GM12865 (cell line): ENCODE results near the gene KMT5C.

Experiments
- DNase-seq: peaks from one replicate; pipeline ENCODE4 v3.0.0; 2010; ENCODE audit warnings: low read depth
- H3K4me3 ChIP-seq: 2 replicates; pipeline ENCODE4 v1.5.1; 2011; ENCODE audit warnings: mild to moderate bottlenecking, low read depth, low read length, control low read depth
- TF ChIP-seq, protein P1 (sequence below): IDR thresholded peaks from 2 replicates; pipeline ENCODE4 v1.5.1; 2011; ENCODE audit warnings: low read length, control low read depth, low read depth, inconsistent platforms; ENCODE audit not compliant: insufficient read depth; ENCODE audit errors: missing control alignments

Gene KMT5C

DNA sequence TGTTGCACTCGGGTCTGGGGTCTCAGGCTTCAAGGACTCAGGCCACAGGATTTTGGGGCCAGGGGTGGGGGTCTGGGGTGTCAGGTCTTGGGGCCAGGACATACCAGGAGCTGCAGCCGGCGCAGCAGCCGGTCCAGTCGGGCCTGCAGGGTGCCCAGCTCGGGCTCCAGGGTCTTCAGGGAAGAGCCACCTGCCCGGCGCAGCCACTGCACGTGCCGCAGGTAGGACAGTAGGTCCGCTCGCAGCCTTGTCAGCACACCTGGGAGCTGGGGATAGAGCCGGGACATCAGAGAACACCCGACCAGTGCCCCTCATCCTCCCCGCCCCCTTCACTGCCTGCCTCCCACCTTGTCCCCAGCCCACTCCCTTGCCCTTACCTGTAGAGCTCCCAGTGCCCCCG, 28.4 kb downstream of the KMT5C start:
- DNase-seq = no peak
- TF ChIP-seq, protein P1, sequence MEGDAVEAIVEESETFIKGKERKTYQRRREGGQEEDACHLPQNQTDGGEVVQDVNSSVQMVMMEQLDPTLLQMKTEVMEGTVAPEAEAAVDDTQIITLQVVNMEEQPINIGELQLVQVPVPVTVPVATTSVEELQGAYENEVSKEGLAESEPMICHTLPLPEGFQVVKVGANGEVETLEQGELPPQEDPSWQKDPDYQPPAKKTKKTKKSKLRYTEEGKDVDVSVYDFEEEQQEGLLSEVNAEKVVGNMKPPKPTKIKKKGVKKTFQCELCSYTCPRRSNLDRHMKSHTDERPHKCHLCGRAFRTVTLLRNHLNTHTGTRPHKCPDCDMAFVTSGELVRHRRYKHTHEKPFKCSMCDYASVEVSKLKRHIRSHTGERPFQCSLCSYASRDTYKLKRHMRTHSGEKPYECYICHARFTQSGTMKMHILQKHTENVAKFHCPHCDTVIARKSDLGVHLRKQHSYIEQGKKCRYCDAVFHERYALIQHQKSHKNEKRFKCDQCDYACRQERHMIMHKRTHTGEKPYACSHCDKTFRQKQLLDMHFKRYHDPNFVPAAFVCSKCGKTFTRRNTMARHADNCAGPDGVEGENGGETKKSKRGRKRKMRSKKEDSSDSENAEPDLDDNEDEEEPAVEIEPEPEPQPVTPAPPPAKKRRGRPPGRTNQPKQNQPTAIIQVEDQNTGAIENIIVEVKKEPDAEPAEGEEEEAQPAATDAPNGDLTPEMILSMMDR = no peak
- no peak overlapping the region for H3K4me3 ChIP-seq

DNA sequence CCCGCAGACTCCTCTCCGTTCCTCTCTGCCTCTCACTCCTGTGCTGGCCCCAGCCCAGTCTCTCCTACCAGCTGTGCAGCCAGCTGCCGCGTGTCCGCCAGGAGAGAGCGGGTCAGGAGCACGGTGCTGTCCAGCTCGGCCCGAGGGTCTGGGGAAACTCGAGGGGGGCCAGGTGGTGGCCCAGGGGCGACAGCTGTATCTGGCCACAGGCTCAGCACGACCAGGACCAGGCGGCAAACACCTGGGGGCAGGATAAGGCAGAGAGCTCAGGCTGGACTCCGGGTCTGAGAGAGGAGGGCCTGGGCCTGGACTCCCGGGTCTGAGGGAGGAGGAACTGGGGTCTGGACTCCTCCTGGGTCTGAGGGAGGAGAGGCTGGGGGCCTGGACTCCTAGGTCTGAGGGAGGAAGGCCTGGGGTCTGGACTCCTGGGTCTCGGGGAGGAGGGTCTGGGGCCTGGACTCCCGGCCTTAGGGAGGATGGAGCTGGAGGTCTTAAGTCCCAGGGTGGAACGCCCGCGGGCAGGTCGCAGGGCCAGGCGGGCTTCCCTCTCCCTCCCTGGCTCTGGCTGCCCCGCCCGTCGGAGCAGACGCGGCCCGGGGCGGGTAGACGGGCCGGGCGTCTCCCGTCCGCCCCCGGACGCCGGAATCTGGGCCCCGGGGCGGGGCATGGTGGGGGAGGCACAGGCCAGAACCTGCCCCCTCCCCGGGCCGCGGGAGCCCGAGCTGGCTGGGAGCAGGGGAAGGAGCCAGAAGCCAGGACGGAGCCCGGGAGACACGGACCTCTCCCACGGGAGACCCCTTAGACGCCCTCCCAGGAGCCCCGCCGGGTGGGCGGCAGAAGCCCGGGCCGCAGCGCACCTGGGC, 29.3 kb downstream of the KMT5C start:
- no peak for DNase-seq
- no peak overlapping the region for H3K4me3 ChIP-seq
- TF ChIP-seq, protein P1 = no peak

DNA sequence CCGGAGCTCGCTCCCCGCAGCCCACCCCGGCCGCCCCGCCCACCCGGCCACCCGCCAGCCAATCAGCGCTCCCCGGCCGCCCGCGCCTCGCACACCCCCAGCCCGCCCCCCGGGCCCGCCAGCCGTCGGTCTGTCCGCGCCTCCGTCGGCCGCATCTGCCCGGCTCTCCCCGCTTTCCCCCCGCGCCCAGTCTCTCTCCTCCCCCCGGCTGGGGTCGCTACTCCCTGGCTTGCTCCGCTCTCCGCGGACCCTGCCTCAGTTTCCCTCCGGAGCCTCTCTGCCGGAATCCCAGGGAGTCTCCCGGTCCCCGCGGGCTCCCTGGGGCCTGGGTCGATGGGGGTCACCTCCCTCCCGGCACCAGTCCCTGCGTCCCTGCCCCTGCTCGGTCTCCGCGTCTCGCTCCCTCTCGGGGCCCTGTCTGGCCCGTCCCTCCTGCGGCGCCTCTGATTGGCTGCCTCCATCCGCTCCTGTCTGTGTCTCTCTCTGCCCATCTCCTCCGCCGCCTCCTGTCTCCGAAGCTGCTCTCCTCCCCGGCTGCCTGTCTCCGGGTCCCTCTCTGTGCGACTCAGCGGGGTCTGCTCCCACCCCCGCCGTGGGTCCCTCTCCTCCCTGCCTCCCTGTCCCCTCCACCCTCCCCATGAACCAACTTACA, 30.1 kb downstream of the KMT5C start:
- TF ChIP-seq, protein P1 = no peak
- H3K4me3 ChIP-seq = no peak overlapping the region
- no peak for DNase-seq

DNA sequence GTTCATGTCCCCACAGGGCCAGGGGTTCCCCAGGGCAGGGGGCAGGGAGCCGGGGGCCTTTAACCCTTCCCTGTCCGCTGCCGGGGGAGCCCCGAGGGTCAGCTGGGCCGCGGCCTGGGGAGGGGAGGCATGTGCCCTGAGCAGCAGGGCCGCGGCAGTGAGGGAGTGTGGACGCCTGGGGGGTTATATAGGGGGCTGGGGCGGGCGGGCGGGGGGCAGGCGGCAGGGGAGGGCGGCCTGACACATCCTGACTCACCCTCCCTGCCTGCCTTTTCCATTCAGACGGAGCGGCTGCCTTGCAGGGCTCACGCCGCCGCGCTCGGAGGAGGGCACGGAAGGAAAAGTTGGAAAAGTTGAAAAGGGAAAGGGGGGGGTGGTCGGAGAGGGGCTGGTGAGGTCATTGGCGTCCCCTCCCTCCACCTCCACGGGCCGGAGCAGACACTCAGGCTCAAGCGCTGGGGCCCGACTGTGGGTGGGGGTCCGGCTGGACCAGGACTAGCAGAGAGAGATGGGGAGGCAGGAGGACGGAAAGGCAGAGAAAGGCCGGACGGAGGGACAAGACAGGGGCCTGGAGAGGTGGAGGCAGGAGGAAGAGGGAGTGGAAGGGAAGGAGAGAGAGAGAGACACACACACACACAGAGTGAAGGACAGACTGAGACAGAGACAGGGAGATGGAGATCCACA, 30.8 kb downstream of the KMT5C start, which contains the start of gene IL11:
Gene IL11, minus strand, starts transcription at position 159 of the 684 bp plus-strand sequence. Its CDS starts 153 bp downstream, at position 6.
- TF ChIP-seq, protein P1 = no peak
- DNase-seq = no peak
- H3K4me3 ChIP-seq = no peak within 1 kb of the TSS

DNA sequence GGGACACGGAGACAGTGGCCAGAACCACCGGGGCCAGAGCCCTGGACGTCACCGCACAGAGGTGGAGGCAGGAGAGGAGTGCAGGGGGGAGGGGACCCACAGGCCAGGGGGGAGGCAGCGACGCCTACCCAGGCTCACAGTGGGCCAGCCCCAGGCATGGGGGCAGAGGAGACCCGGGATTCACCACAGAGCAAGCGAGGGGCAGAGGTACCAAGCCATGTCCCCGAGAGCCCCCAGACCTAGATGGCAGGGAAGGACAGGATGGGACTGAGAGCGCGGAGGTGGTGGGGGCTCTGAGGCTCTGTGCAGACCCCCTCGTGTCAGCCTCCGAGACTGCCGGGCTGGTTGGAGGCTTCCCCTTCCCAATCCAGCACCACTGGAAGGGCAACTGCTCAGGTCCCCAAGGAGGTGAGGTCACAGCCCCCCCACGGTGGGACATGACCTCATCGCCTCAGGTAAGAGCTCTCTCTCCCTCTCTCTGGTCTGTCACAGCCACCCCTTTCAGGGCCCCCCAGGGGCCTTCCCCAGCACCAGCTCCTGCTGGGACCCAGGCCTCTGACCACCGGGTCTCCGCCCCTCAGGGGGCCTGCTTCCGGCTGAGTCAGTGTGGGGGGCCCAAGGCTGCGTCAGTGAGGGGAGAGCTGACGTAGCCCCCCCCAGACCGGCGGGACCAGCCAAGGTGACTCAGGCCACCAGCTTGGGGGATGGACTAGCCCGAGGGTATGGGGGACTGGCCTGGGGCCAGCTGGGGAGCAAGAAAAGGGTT, 32.8 kb downstream of the KMT5C start:
- no peak for DNase-seq
- TF ChIP-seq, protein P1 = no peak
- H3K4me3 ChIP-seq = no peak overlapping the region

DNA sequence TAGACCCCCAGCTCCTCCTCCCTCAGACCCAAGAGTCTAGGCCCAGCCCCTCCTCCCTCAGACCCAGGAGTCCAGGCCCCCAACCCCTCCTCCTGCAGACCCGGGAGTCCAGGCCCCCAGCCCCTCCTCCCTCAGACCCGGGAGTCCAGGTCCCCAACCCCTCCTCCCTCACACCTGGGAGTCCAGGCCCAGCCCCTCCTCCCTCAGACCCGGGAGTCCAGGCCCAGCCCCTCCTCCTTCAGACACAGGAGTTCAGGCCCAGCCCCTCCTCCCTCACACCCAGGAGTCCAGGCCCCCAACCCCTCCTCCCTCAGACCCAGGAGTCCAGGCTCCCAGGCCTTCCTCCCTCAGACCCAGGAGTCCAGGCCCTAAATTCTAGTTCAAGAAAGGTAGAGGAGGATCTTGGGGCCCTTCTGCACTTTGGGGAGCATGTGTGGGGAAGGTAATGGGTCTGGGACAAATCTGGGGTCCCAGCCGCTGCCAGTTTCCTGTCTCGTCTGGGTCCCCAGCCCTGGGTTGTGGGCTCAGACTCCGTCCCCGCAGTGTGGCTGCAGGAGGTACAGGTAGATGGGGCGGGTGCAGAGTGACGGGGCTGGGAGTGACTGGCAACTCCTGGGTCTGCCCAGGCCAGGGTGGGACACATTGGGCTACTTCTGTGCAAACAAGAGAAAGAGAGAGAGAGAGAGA, 33.8 kb downstream of the KMT5C start:
- TF ChIP-seq, protein P1 = no peak
- no peak overlapping the region for H3K4me3 ChIP-seq
- DNase-seq = no peak
